ENCODE results near the gene IFNL4. TPM values are rescaled to one million over a fixed set of nuclear protein-coding genes. Genes with fewer than 3 reads are reported as not detected.

IFNL4 gene
- total RNA-seq, 1 experiment from 2014 or later, result not detected

DNA sequence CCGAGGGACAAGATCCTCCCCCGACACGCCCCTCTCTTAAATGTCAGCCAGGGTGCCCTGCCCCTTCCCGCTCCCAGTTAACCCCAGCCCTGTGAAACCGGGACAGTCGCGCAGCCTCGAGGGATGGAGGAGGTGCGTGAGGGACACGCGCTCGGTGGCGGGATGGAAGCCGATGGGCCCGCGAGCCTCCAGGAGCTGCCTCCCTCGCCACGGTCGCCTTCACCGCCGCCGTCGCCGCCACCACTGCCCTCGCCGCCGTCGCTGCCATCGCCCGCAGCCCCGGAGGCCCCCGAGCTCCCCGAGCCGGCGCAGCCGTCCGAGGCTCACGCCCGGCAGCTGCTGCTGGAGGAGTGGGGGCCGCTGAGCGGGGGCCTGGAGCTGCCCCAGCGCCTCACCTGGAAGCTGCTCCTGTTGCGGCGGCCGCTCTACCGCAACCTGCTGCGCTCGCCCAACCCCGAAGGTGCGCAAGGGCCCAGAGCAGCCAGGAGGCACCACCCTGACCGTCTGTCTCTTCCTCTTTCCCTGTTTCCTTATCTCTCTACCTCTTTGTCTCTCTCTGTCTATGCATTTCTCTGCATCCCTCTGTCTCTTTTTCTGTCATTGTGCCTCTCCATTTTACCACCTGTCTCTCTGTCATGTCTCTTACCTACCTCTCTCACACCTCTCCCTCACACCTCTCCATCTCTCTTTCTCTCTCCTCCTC is 51.6 kb downstream of the IFNL4 start, which contains the start of gene NCCRP1:
NCCRP1 (plus strand) TSS at position 105 of the 703 bp plus-strand sequence; CDS start at position 124, 19 bp downstream.
- Histone ChIP-seq H3K4me1 (ENCODE audit: insufficient read depth, low read length, poor library complexity, severe bottlenecking) (no peaks in the 10 kb centered on the region), H3K4me3 (ENCODE audit: low read depth, low read length, poor library complexity, severe bottlenecking) (no peak within 1 kb of the TSS), H3K36me3 (ENCODE audit: insufficient read depth, low read length, poor library complexity, severe bottlenecking) (no peaks in the 10 kb centered on the region), H3K27me3 (replicated peaks; ENCODE audit: insufficient read depth, low read depth, low read length, poor library complexity) (peaks cover 40% of the 10 kb centered on the region), H3K9me3 (ENCODE audit: low read depth, low read length, poor library complexity, severe bottlenecking) (no peaks in the 10 kb centered on the region), H3K27ac (ENCODE audit: low read depth, low read length, poor library complexity, severe bottlenecking) (no peak within 1 kb of the TSS)
- DNase-seq (ENCODE audit: low spot score), result no peak
- BruUV-seq (replicated peaks), result no TSS peak
- ChIA-PET CTCF (no interaction called here), POLR2A (ENCODE audit: low non-redundant PET) (no interaction called here)
- intact Hi-C loops (cut with micrococcal nuclease; ENCODE audit: unreplicated experiment), result no loop called here
- TF ChIP-seq, protein P1, sequence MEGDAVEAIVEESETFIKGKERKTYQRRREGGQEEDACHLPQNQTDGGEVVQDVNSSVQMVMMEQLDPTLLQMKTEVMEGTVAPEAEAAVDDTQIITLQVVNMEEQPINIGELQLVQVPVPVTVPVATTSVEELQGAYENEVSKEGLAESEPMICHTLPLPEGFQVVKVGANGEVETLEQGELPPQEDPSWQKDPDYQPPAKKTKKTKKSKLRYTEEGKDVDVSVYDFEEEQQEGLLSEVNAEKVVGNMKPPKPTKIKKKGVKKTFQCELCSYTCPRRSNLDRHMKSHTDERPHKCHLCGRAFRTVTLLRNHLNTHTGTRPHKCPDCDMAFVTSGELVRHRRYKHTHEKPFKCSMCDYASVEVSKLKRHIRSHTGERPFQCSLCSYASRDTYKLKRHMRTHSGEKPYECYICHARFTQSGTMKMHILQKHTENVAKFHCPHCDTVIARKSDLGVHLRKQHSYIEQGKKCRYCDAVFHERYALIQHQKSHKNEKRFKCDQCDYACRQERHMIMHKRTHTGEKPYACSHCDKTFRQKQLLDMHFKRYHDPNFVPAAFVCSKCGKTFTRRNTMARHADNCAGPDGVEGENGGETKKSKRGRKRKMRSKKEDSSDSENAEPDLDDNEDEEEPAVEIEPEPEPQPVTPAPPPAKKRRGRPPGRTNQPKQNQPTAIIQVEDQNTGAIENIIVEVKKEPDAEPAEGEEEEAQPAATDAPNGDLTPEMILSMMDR (conservative IDR thresholded peaks at IDR 0.05; ENCODE audit: low read depth, low read length), result no peak
- no peak for TF ChIP-seq EZH2 (IDR thresholded peaks at IDR 0.05; ENCODE audit: borderline replicate concordance, low read depth, low read length, poor library complexity, severe bottlenecking)

GRCh38 chr19:39196320-39196719 is 52.3 kb downstream of the IFNL4 start:
- ChIA-PET CTCF (no interaction called here), POLR2A (ENCODE audit: low non-redundant PET) (no interaction called here)
- Histone ChIP-seq H3K27me3 (replicated peaks; ENCODE audit: insufficient read depth, low read depth, low read length, poor library complexity) (peaks cover 40% of the 10 kb centered on the region), H3K4me1 (ENCODE audit: insufficient read depth, low read length, poor library complexity, severe bottlenecking) (no peaks in the 10 kb centered on the region), H3K4me3 (ENCODE audit: low read depth, low read length, poor library complexity, severe bottlenecking) (no peak overlapping the region), H3K36me3 (ENCODE audit: insufficient read depth, low read length, poor library complexity, severe bottlenecking) (no peaks in the 10 kb centered on the region), H3K9me3 (ENCODE audit: low read depth, low read length, poor library complexity, severe bottlenecking) (no peaks in the 10 kb centered on the region), H3K27ac (ENCODE audit: low read depth, low read length, poor library complexity, severe bottlenecking) (no peak overlapping the region)
- DNase-seq (ENCODE audit: low spot score), result no peak
- intact Hi-C loops (cut with micrococcal nuclease; ENCODE audit: unreplicated experiment), result no loop called here
- TF ChIP-seq, protein P1 (conservative IDR thresholded peaks at IDR 0.05; ENCODE audit: low read depth, low read length), result no peak
- BruUV-seq (replicated peaks), result no TSS peak

Other genes starting within 250 kb of the IFNL4 start
- gene FBXO27, start 216.3 kb downstream of the IFNL4 start, total RNA-seq (2021), result 0.33 and 0.45 TPM in 2 replicates
- gene ACP7, start 164.5 kb downstream of the IFNL4 start, total RNA-seq (2021), result not detected in 2 replicates
- 55.2 and 59.0 TPM in 2 replicates for gene PAK4, start 123.1 kb downstream of the IFNL4 start, total RNA-seq (2021)
- gene NCCRP1, start 51.9 kb downstream of the IFNL4 start, total RNA-seq (2021), result not detected in 2 replicates
- gene SYCN, start 44.6 kb downstream of the IFNL4 start, total RNA-seq (2021), result not detected in 2 replicates
- not detected in 2 replicates for gene IFNL3, start 3.9 kb downstream of the IFNL4 start, total RNA-seq (2021)
- gene IFNL2, start 19.5 kb upstream of the IFNL4 start, total RNA-seq (2021), result not detected in 2 replicates
- not detected in 2 replicates for gene IFNL1, start 47.6 kb upstream of the IFNL4 start, total RNA-seq (2021)
- gene LRFN1, start 72.0 kb upstream of the IFNL4 start, total RNA-seq (2021), result 3.7 and 5.0 TPM in 2 replicates
- 0.55 TPM in 1 of 2 replicates, not detected in the other for gene GMFG, start 87.2 kb upstream of the IFNL4 start, total RNA-seq (2021)
- 157 and 168 TPM in 2 replicates for gene SAMD4B, start 93.6 kb upstream of the IFNL4 start, total RNA-seq (2021)
- 70.2 and 73.3 TPM in 2 replicates for gene PAF1, start 142.2 kb upstream of the IFNL4 start, total RNA-seq (2021)
- 37.1 and 41.9 TPM in 2 replicates for gene MED29, start 142.5 kb upstream of the IFNL4 start, total RNA-seq (2021)
- 7.1 and 8.1 TPM in 2 replicates for gene ZFP36, start 158.0 kb upstream of the IFNL4 start, total RNA-seq (2021)
- 99.1 and 99.4 TPM in 2 replicates for gene PLEKHG2, start 163.8 kb upstream of the IFNL4 start, total RNA-seq (2021)
- gene RPS16, start 187.1 kb upstream of the IFNL4 start, total RNA-seq (2021), result 1,898 and 1,963 TPM in 2 replicates
- gene SUPT5H, start 196.7 kb upstream of the IFNL4 start, total RNA-seq (2021), result 160 and 169 TPM in 2 replicates
- 165 and 174 TPM in 2 replicates for gene TIMM50, start 232.0 kb upstream of the IFNL4 start, total RNA-seq (2021)

Measured in A673 (cell line).